Measurements from ENCODE around the gene USP43. TPM values are rescaled to one million over a fixed set of nuclear protein-coding genes. Genes with fewer than 3 reads are reported as not detected.
A peak's percentile ranks its signal among the peaks of the same experiment; 100 is the strongest.

The USP43 gene
- total RNA-seq, 4 donors from 2014 or later, result 14.9 to 26.9 (median 20.0) TPM

DNA sequence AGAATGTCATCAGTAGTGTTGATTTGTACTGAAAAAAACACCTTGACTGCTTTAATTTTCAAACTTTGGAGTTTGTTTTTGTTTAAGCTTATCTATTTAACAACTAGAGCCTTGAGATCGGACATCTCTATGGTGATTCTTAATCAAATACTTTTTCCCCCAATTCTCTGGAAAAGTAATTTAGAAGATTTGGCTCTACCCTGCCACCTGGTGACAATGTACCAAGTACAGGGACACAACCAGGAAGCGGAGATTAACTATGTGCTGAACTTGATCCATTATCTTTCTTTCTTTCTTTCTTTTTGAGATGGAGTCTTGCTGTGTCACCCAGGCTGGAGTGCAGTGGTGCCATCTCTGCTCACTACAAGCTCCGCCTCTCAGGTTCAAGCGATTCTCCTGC is 30.8 kb downstream of the USP43 start:
- no peaks in the 10 kb centered on the region for H3K27me3 ChIP-seq
- no peak overlapping the region for H3K4me3 ChIP-seq
- in situ Hi-C loops (cut with MboI; ENCODE audit: low pct_ligation_motif_present in 1 of 4, low pct_unique_long_range_greater_than_20kb in 1 of 4, low sequenced_read_pairs in 3 of 4) (no loop called here), intact Hi-C loops (cut with DNase I; ENCODE audit: low total_unique reads) (no loop called here)
- 45 to 74% methylated on average over 2 to 4 of the region's 4 CpGs for WGBS, 2 donors (ENCODE audit: low coverage in 1 of 2)
- no peak for DNase-seq
- H3K9me3 ChIP-seq, result peaks cover 0 to 4% of the 10 kb centered on the region in 2 donors
- H3K36me3 ChIP-seq, result no peaks in the 10 kb centered on the region
- H3K4me1 ChIP-seq, result no peaks in the 10 kb centered on the region
- H3K27ac ChIP-seq, result no peak overlapping the region
- TF ChIP-seq, protein P1, sequence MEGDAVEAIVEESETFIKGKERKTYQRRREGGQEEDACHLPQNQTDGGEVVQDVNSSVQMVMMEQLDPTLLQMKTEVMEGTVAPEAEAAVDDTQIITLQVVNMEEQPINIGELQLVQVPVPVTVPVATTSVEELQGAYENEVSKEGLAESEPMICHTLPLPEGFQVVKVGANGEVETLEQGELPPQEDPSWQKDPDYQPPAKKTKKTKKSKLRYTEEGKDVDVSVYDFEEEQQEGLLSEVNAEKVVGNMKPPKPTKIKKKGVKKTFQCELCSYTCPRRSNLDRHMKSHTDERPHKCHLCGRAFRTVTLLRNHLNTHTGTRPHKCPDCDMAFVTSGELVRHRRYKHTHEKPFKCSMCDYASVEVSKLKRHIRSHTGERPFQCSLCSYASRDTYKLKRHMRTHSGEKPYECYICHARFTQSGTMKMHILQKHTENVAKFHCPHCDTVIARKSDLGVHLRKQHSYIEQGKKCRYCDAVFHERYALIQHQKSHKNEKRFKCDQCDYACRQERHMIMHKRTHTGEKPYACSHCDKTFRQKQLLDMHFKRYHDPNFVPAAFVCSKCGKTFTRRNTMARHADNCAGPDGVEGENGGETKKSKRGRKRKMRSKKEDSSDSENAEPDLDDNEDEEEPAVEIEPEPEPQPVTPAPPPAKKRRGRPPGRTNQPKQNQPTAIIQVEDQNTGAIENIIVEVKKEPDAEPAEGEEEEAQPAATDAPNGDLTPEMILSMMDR (IDR thresholded peaks at IDR 0.05), result peak; percentile 17 to 37 (median 34)
- TF ChIP-seq POLR2AphosphoS5 (IDR thresholded peaks at IDR 0.05), result no peak

DNA sequence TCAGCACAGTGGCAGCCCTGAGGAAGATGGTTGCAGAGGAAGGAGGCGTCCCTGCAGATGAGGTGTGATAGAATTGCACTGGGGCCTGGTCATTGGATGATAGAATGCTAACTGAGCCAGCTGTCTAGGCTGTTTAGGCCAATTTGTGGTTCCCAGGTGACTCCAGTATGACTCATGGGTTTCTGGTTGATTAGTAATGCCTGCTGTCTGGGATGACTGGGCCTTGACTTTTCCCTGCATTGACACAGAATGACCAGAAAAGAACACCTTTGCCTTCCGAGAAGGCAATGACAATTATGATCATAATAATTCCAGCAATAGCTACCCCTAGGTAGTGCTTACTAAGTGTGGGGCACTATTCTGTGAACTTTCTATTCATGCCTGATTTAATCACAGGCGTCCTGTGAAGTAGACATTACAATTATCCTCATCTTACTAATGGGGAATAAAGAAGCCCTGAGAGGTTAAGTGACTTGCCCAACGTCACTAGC is 31.5 kb downstream of the USP43 start:
- TF ChIP-seq POLR2AphosphoS5 (IDR thresholded peaks at IDR 0.05) (no peak), POLR2A (IDR thresholded peaks at IDR 0.05) (no peak), EP300 (IDR thresholded peaks at IDR 0.05; ENCODE audit: low read depth) (no peak)
- TF ChIP-seq, protein P1 (IDR thresholded peaks at IDR 0.05), result no peak
- in situ Hi-C loops (cut with MboI; ENCODE audit: low pct_ligation_motif_present in 1 of 4, low pct_unique_long_range_greater_than_20kb in 1 of 4, low sequenced_read_pairs in 3 of 4) (no loop called here), intact Hi-C loops (cut with DNase I; ENCODE audit: low total_unique reads) (no loop called here)
- Histone ChIP-seq H3K27me3 (no peaks in the 10 kb centered on the region), H3K9me3 (peaks cover 0 to 4% of the 10 kb centered on the region in 2 donors), H3K27ac (no peak overlapping the region), H3K4me1 (no peaks in the 10 kb centered on the region), H3K4me3 (no peak overlapping the region), H3K36me3 (no peaks in the 10 kb centered on the region)
- WGBS, 2 donors (ENCODE audit: low coverage in 1 of 2), result 88 to 90% methylated on average over 2 to 4 of the region's 4 CpGs
- no peak for DNase-seq

DNA sequence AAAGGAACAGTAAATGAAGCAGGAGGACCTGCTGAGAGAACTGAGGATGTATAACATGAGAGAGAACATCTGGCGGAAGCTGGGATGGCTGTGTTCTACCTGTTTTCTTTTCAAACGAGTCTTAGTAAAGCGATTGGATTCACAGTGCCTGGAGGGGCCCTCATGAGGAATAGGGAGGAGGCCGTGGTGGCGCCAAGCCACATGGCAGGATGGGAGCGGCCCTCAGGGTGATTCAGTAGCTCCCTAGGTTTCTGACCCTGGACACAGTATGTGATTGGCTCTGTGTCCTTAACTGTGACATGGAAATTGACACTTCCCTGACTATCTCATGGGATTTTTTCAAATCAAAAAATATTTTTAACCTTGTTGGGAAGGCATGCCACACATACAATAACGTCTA is 32.1 kb downstream of the USP43 start:
- intact Hi-C loops (cut with DNase I; ENCODE audit: low total_unique reads), result no loop called here
- no peak for TF ChIP-seq POLR2AphosphoS5 (IDR thresholded peaks at IDR 0.05)
- no peak for TF ChIP-seq POLR2A (IDR thresholded peaks at IDR 0.05)
- no peak for TF ChIP-seq EP300 (IDR thresholded peaks at IDR 0.05; ENCODE audit: low read depth)
- TF ChIP-seq, protein P1 (IDR thresholded peaks at IDR 0.05), result no peak
- H3K9me3 ChIP-seq, result peaks cover 0 to 4% of the 10 kb centered on the region in 2 donors
- in situ Hi-C loops (cut with MboI; ENCODE audit: low pct_ligation_motif_present in 1 of 4, low pct_unique_long_range_greater_than_20kb in 1 of 4, low sequenced_read_pairs in 3 of 4), result no loop called here
- DNase-seq, result no peak
- H3K36me3 ChIP-seq, result no peaks in the 10 kb centered on the region
- 33 to 82% methylated on average over 1 to 7 of the region's 7 CpGs for WGBS, 2 donors (ENCODE audit: low coverage in 1 of 2)
- H3K4me3 ChIP-seq, result no peak overlapping the region
- H3K27ac ChIP-seq, result no peak overlapping the region
- no peaks in the 10 kb centered on the region for H3K4me1 ChIP-seq
- no peaks in the 10 kb centered on the region for H3K27me3 ChIP-seq

DNA sequence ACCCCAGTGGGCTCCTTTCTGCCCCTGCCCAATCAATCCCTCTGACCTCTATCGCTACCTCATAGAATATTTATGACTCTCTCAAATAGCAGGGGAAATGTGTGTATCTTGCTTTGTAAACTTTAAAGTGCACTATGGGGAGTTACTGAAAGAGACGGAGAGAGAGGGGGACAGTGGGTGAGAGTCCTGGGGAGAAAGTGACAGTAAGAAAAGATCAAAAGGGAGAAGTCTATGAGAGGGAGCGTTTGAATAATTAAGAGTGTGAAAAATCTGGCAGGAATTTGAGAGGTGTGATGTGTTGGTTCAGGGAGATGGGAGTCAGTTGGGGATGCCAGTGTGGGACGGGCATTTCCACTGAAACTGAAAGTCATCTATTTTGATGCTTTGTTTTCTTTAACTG is 32.6 kb downstream of the USP43 start:
- H3K4me3 ChIP-seq, result no peak overlapping the region

More for the DNA sequence above, 32.6 kb downstream of the USP43 start:
- DNase-seq, result no peak
- 81 to 88% methylated on average over 4 of the region's 4 CpGs for WGBS, 2 donors (ENCODE audit: low coverage in 1 of 2)
- Histone ChIP-seq H3K4me1 (no peaks in the 10 kb centered on the region), H3K27ac (no peak overlapping the region), H3K27me3 (no peaks in the 10 kb centered on the region), H3K36me3 (no peaks in the 10 kb centered on the region), H3K9me3 (peaks cover 0 to 4% of the 10 kb centered on the region in 2 donors)
- intact Hi-C loops (cut with DNase I; ENCODE audit: low total_unique reads), result no loop called here
- TF ChIP-seq, protein P1 (IDR thresholded peaks at IDR 0.05), result no peak
- TF ChIP-seq EP300 (IDR thresholded peaks at IDR 0.05; ENCODE audit: low read depth) (no peak), POLR2AphosphoS5 (IDR thresholded peaks at IDR 0.05) (no peak), POLR2A (IDR thresholded peaks at IDR 0.05) (no peak)
- in situ Hi-C loops (cut with MboI; ENCODE audit: low pct_ligation_motif_present in 1 of 4, low pct_unique_long_range_greater_than_20kb in 1 of 4, low sequenced_read_pairs in 3 of 4), result no loop called here

Data from transverse colon (tissue), 4 donors.